ENCODE data around the gene PLPP4.

Gene PLPP4

GRCh38 chr10:120483651-120484301 lies 26.7 kb downstream of the PLPP4 start:
- TF ChIP-seq CTCF (IDR thresholded peaks at IDR 0.05): no peak
- no peaks in the 10 kb centered on the region for H3K4me1 ChIP-seq (ENCODE audit: control insufficient read depth in 1 of 2, insufficient read depth in 1 of 2, low read depth in 1 of 2, low read length in 1 of 2)

GRCh38 chr10:120485946-120486345 lies 28.9 kb downstream of the PLPP4 start:
- Histone ChIP-seq H3K9me3 (no peaks in the 10 kb centered on the region), H3K36me3 (no peaks in the 10 kb centered on the region), H3K27me3 (no peaks in the 10 kb centered on the region), H3K4me1 (ENCODE audit: control insufficient read depth in 1 of 2, insufficient read depth in 1 of 2, low read depth in 1 of 2, low read length in 1 of 2) (no peaks in the 10 kb centered on the region), H3K4me3 (ENCODE audit: low read depth in 1 of 2, low read length in 1 of 2) (no peak overlapping the region), H3K27ac (no peak overlapping the region)
- TF ChIP-seq CTCF (IDR thresholded peaks at IDR 0.05): no peak

More at GRCh38 chr10:120483651-120484301, 26.7 kb downstream of the PLPP4 start:
- H3K4me3 ChIP-seq (ENCODE audit: low read depth in 1 of 2, low read length in 1 of 2): no peak overlapping the region
- no peak overlapping the region for H3K27ac ChIP-seq
- no peaks in the 10 kb centered on the region for H3K36me3 ChIP-seq
- H3K9me3 ChIP-seq: no peaks in the 10 kb centered on the region
- no peaks in the 10 kb centered on the region for H3K27me3 ChIP-seq

- H3K9me3 ChIP-seq: no peaks in the 10 kb centered on the region
- H3K4me3 ChIP-seq (ENCODE audit: low read depth in 1 of 2, low read length in 1 of 2): no peak overlapping the region
- H3K27me3 ChIP-seq: no peaks in the 10 kb centered on the region
- no peak overlapping the region for H3K27ac ChIP-seq
- H3K4me1 ChIP-seq (ENCODE audit: control insufficient read depth in 1 of 2, insufficient read depth in 1 of 2, low read depth in 1 of 2, low read length in 1 of 2): no peaks in the 10 kb centered on the region
- no peak for TF ChIP-seq CTCF (IDR thresholded peaks at IDR 0.05)
- H3K36me3 ChIP-seq: no peaks in the 10 kb centered on the region
Observed at GRCh38 chr10:120486671-120487205, 29.7 kb downstream of the PLPP4 start.

- H3K27me3 ChIP-seq: no peaks in the 10 kb centered on the region
- no peaks in the 10 kb centered on the region for H3K4me1 ChIP-seq (ENCODE audit: control insufficient read depth in 1 of 2, insufficient read depth in 1 of 2, low read depth in 1 of 2, low read length in 1 of 2)
- no peaks in the 10 kb centered on the region for H3K36me3 ChIP-seq
- H3K27ac ChIP-seq: no peak overlapping the region
- no peak overlapping the region for H3K4me3 ChIP-seq (ENCODE audit: low read depth in 1 of 2, low read length in 1 of 2)
- H3K9me3 ChIP-seq: no peaks in the 10 kb centered on the region
- TF ChIP-seq CTCF (IDR thresholded peaks at IDR 0.05): no peak
Observed at GRCh38 chr10:120490288-120490687, 33.3 kb downstream of the PLPP4 start.

GRCh38 chr10:120492346-120492745 lies 35.3 kb downstream of the PLPP4 start:
- Histone ChIP-seq H3K9me3 (no peaks in the 10 kb centered on the region), H3K36me3 (no peaks in the 10 kb centered on the region), H3K27ac (no peak overlapping the region), H3K4me1 (ENCODE audit: control insufficient read depth in 1 of 2, insufficient read depth in 1 of 2, low read depth in 1 of 2, low read length in 1 of 2) (no peaks in the 10 kb centered on the region), H3K27me3 (no peaks in the 10 kb centered on the region), H3K4me3 (ENCODE audit: low read depth in 1 of 2, low read length in 1 of 2) (no peak overlapping the region)
- no peak for TF ChIP-seq CTCF (IDR thresholded peaks at IDR 0.05)
